Duodenal mucosa (tissue), 2 donors: ENCODE data around the gene SCGB3A1.

Experiments used
- H3K27ac ChIP-seq: one replicate; pipeline ENCODE4 v1.7.0; 2013; ENCODE audit warnings: low read depth, low read length
- H3K27me3 ChIP-seq, 2 donors: one replicate each; pipeline ENCODE4 v1.7.0; 2013; ENCODE audit warnings: low read length in 2 of 2, control low read depth in 1 of 2; ENCODE audit not compliant: insufficient read depth in 2 of 2, control insufficient read depth in 1 of 2
- H3K36me3 ChIP-seq, 2 donors: one replicate each; pipeline ENCODE4 v1.7.0; 2013; ENCODE audit warnings: low read length in 2 of 2, control low read depth in 1 of 2; ENCODE audit not compliant: insufficient read depth in 2 of 2, control insufficient read depth in 1 of 2
- H3K4me1 ChIP-seq, 2 donors: one replicate each; pipeline ENCODE4 v1.7.0; 2013; ENCODE audit warnings: low read length in 2 of 2, control low read depth in 1 of 2; ENCODE audit not compliant: insufficient read depth in 2 of 2, control insufficient read depth in 1 of 2
- H3K4me3 ChIP-seq, 2 donors: one replicate each; pipeline ENCODE4 v1.7.0; 2013; ENCODE audit warnings: low read length in 2 of 2, low read depth in 1 of 2
- H3K9ac ChIP-seq, 2 donors: one replicate each; pipeline ENCODE4 v1.7.0; 2013; ENCODE audit warnings: low read length in 2 of 2, low read depth in 1 of 2
- H3K9me3 ChIP-seq, 2 donors: one replicate each; pipeline ENCODE4 v1.7.0; 2013; ENCODE audit warnings: low read length in 2 of 2, control low read depth in 1 of 2; ENCODE audit not compliant: control insufficient read depth in 1 of 2

The SCGB3A1 gene

DNA sequence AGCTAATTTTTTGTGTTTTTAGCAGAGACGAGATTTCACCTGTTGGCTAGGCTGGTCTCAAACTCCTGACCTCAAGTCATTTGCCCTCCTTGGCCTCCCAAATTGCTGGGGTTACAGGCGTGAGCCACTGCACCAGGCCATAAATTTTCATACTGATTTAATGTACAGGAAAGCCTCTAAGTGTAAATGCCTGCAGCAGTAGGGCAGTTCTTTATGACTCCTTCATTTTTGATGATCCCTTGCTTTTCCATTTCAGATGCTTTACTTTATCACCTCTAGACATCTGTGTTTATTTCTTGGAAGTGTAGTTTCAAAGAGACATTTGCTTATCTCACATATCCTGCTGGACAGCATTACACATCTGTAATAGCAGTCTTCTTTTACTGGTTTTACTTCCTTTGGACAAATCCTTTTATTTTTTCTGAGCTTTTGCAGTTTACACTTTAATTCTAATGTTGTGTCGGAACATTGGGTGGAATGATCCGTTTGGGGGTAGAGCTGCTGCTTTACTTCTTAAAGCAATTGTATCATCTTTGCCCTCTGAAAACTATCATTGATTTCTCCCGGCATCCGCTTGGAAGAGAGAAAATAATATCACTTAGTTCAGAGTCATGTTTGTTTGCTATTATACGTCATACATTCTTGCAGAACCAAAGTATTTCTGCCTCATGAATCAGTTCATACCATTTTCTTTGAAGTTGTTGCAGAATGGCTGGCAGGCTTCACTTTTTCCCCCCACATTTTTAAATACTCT, 36.0 kb downstream of the SCGB3A1 start:
- Histone ChIP-seq H3K36me3 (peaks cover 5 to 32% of the 10 kb centered on the region in 2 donors), H3K4me3 (no peak overlapping the region), H3K27ac (no peak overlapping the region), H3K9me3 (no peaks in the 10 kb centered on the region), H3K27me3 (no peaks in the 10 kb centered on the region), H3K9ac (no peak overlapping the region), H3K4me1 (no peaks in the 10 kb centered on the region)

DNA sequence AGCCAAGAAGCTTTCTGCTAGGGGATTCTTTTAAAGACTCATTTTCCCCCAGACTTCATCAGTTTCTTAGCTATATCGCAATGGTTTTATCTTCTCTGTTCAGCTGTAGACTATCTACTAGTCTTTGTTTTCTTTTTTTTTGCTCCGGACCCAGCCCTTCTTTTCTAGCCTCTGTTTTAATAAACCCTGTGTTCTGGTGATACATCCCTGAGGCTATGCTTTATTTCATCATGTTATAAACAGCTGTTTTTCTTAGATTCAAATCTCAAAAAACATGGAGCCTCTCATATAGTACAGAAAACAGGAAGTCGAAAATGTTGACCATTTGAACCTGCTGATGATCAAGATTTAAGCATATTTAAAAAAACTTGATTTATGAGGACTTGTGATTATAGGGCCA, 37.8 kb downstream of the SCGB3A1 start:
- Histone ChIP-seq H3K9ac (no peak overlapping the region), H3K4me3 (no peak overlapping the region), H3K36me3 (peaks cover 5 to 32% of the 10 kb centered on the region in 2 donors), H3K9me3 (no peaks in the 10 kb centered on the region), H3K27ac (no peak overlapping the region), H3K27me3 (no peaks in the 10 kb centered on the region), H3K4me1 (peaks cover under 1 to 9% of the 10 kb centered on the region in 2 donors)

DNA sequence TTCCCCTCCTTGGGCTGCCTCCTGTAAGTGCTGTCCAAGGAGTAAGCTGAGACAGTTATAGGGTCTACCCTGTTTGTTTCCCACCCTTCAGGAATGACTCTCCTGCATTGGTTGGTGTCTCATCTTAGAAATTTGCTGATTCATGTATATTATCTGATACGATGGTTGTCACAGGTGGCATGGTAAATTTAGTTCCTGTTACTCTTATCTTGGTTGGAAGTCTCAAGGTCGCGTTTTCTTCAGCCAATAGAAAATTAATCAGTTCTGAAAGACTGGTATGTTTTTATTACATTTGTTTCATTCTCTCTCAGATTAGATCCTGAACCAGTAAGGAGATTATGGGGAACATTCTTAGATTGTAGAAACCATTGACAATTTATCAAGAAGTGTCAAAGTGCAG, 42.7 kb downstream of the SCGB3A1 start:
- Histone ChIP-seq H3K36me3 (peaks cover 0 to 11% of the 10 kb centered on the region in 2 donors), H3K9me3 (no peaks in the 10 kb centered on the region), H3K4me1 (peaks cover 10 to 15% of the 10 kb centered on the region in 2 donors), H3K4me3 (no peak overlapping the region), H3K9ac (no peak overlapping the region), H3K27me3 (no peaks in the 10 kb centered on the region), H3K27ac (no peak overlapping the region)

DNA sequence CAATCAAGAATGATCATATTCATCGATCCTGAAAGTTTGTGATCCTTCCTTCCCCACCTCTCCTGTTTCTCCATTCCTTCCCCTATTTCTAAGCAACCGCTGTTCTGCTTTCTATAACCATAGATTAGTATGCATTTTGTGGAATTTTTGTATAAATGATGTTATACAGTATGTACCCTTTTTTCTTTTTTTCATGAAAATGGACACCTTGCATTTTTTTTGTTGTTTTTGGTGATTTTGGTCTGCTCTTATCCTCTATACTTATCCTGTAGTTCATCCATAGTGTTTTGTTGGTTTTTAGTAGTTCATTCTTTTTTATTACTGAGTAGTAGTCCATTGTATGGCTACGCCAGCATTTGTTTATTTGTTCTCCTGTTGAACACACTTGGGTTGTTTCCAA, 46.1 kb downstream of the SCGB3A1 start:
- Histone ChIP-seq H3K9me3 (no peaks in the 10 kb centered on the region), H3K4me1 (peaks cover 10 to 15% of the 10 kb centered on the region in 2 donors), H3K4me3 (no peak overlapping the region), H3K36me3 (peaks cover 0 to 4% of the 10 kb centered on the region in 2 donors), H3K27me3 (no peaks in the 10 kb centered on the region), H3K27ac (no peak overlapping the region), H3K9ac (no peak overlapping the region)

DNA sequence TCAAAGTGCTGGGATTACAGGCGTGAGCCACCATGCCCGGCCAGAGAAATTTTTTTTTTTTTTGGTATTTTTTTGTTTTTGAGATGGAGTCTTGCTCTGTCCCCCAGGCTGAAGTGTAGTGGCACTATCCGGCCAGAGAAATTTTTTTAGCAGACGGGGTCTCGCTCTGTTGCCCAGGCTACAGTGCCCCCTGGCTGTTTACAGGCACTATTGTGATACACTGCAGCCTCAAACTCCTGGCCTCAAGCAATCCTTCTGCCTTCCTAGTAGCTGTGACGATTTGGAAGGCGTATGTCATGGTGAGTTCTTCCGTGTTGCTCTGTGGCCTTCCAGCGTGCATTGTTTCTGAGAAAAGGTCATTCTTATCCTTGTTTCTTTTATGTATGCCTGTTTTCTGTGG, 49.6 kb downstream of the SCGB3A1 start:
- H3K27me3 ChIP-seq: no peaks in the 10 kb centered on the region
- no peak overlapping the region for H3K9ac ChIP-seq
- H3K36me3 ChIP-seq: peaks cover 0 to 8% of the 10 kb centered on the region in 2 donors

More for the DNA sequence above, 49.6 kb downstream of the SCGB3A1 start:
- Histone ChIP-seq H3K9me3 (no peaks in the 10 kb centered on the region), H3K4me3 (no peak overlapping the region), H3K4me1 (no peaks in the 10 kb centered on the region), H3K27ac (no peak overlapping the region)
